Dendritic cell treated with granulocyte-macrophage colony-stimulating factor and Interleukin-4, amounts not matched to agents 40 ng/mL and 50 ng/mL, for 4 days (primary cell): Measurements from ENCODE around the gene RAPGEF5.

Experiments used
- H3K27ac Mint-ChIP-seq: one replicate; pipeline ENCODE4 v1.8.0; 2022; ENCODE audit warnings: mild to moderate bottlenecking, mixed read lengths
- H3K27me3 Mint-ChIP-seq: one replicate; pipeline ENCODE4 v1.8.0; 2022; ENCODE audit warnings: mild to moderate bottlenecking, mixed read lengths
- H3K36me3 Mint-ChIP-seq: one replicate; pipeline ENCODE4 v1.8.0; 2022; ENCODE audit warnings: low read depth, mixed read lengths
- H3K4me1 Mint-ChIP-seq: one replicate; pipeline ENCODE4 v1.8.0; 2022; ENCODE audit warnings: low read depth, mixed read lengths
- H3K4me3 Mint-ChIP-seq: one replicate; pipeline ENCODE4 v1.8.0; 2022; ENCODE audit warnings: mild to moderate bottlenecking, moderate library complexity, mixed read lengths
- H3K9me3 Mint-ChIP-seq: one replicate; pipeline ENCODE4 v1.8.0; 2022; ENCODE audit warnings: mixed read lengths
- intact Hi-C: fragments of 100-400 bp; cut with micrococcal nuclease; formaldehyde crosslinking; loops from one replicate; pipeline ENCODE4 v1.15.0; 2022

RAPGEF5 gene

GRCh38 chr7:22192801-22193200, 164.2 kb downstream of the RAPGEF5 start:
- no peak overlapping the region for H3K4me3 Mint-ChIP-seq
- H3K9me3 Mint-ChIP-seq: no peaks in the 10 kb centered on the region
- intact Hi-C loops: no loop called here
- H3K27me3 Mint-ChIP-seq: no peaks in the 10 kb centered on the region
- H3K27ac Mint-ChIP-seq: no peak overlapping the region
- H3K4me1 Mint-ChIP-seq: no peaks in the 10 kb centered on the region
- H3K36me3 Mint-ChIP-seq: no peaks in the 10 kb centered on the region

GRCh38 chr7:22190736-22191135, 166.2 kb downstream of the RAPGEF5 start:
- Mint-ChIP-seq H3K4me3 (no peak overlapping the region), H3K9me3 (no peaks in the 10 kb centered on the region), H3K36me3 (no peaks in the 10 kb centered on the region), H3K27ac (no peak overlapping the region), H3K4me1 (no peaks in the 10 kb centered on the region), H3K27me3 (no peaks in the 10 kb centered on the region)
- intact Hi-C loops: no loop called here

DNA sequence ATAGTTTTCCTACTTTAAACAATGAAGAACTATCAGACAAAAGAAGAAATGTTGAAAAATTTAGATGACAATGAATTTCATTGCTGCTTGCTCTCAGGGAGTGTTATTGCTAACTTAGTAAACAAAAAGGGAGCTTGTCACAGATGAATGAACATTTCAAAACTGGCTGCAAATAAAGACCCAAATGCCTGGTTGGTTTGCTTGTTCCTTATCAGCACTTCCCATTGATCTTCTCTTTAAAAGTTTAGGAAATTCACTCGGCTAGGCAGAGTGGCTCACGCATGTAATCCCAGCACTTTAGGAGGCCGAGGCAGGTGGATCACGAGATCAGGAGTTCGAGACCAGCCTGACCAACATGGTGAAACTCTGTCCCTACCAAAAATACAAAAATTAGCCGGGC, 167.2 kb downstream of the RAPGEF5 start:
- H3K4me3 Mint-ChIP-seq: no peak overlapping the region
- intact Hi-C loops: no loop called here
- no peaks in the 10 kb centered on the region for H3K9me3 Mint-ChIP-seq
- no peak overlapping the region for H3K27ac Mint-ChIP-seq
- no peaks in the 10 kb centered on the region for H3K27me3 Mint-ChIP-seq
- no peaks in the 10 kb centered on the region for H3K4me1 Mint-ChIP-seq
- no peaks in the 10 kb centered on the region for H3K36me3 Mint-ChIP-seq

DNA sequence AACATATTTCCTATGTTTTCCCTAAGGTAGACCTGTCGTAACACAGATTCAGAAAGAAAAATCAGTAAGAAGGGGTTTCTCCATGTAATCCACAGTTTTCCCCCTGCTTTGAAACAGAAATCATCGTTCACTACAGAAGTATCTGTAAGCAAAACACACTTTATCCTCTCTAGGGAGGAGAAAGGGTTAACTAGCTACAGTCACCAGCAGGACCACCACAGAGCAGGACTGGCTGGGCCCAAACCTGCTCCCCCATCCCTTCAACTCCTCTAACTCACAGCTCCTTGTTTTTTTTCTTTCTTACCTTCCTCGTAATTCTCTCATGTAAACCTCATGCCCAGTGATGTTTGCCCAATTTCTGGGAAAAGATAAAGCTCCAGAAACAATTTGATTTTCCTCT, 167.7 kb downstream of the RAPGEF5 start:
- no peaks in the 10 kb centered on the region for H3K9me3 Mint-ChIP-seq
- no peak overlapping the region for H3K27ac Mint-ChIP-seq
- H3K4me3 Mint-ChIP-seq: no peak overlapping the region
- H3K27me3 Mint-ChIP-seq: no peaks in the 10 kb centered on the region
- H3K36me3 Mint-ChIP-seq: no peaks in the 10 kb centered on the region
- intact Hi-C loops: no loop called here
- no peaks in the 10 kb centered on the region for H3K4me1 Mint-ChIP-seq

- Mint-ChIP-seq H3K27ac (no peak overlapping the region), H3K4me3 (no peak overlapping the region), H3K4me1 (no peaks in the 10 kb centered on the region), H3K36me3 (no peaks in the 10 kb centered on the region), H3K9me3 (no peaks in the 10 kb centered on the region), H3K27me3 (no peaks in the 10 kb centered on the region)
- intact Hi-C loops: no loop called here
Observed at GRCh38 chr7:22187691-22188348, 169.1 kb downstream of the RAPGEF5 start.

DNA sequence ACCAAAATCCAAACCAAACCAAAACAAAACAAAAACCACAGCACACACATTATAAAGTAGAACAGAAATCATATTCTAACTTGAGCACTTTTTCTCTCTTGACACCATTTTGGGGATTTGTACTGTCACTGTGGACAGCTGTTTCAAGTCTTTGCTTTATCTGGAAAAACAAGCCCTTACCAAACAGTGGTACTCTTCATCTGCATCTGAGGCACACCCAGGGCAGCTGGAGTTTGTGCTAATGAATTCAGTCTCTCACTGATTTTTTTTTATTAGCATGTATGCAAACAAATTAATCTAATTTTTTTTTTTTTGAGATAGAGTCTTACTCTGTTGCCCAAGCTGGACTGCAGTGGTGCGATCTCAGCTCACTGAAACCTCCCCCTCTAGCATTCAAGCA, 171.4 kb downstream of the RAPGEF5 start:
- no peak overlapping the region for H3K4me3 Mint-ChIP-seq
- no peaks in the 10 kb centered on the region for H3K9me3 Mint-ChIP-seq
- H3K36me3 Mint-ChIP-seq: no peaks in the 10 kb centered on the region
- intact Hi-C loops: no loop called here
- H3K27ac Mint-ChIP-seq: no peak overlapping the region
- no peaks in the 10 kb centered on the region for H3K27me3 Mint-ChIP-seq
- H3K4me1 Mint-ChIP-seq: no peaks in the 10 kb centered on the region

DNA sequence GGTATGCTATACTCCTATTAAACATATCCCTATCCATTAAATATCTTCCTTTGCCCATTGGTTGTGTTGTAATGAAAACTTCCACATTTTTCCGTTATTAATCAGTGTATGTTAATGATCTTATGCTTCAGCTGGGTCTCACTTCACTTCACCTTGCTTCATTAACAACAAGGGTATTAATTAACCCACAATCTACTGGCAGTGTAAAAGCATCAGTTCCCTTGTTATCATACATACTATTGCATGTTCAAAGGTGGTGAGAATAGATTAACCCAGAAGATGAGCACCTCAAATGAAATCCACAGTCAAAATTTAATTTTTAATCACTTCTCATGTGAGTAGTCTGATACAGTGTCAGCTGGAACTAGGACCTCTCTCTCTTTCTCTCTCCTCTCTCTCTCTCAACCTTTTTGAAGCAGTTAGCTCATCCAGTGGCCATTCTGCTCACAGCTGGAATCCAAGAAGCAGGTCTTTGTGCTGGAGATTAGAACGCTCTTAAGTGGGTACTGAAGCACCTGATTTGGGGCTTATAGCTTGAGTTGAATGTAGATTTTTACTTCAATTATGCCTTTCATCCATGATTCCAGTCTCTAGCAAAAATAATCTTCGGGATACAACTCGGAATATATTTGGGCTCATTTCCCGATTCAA, 172.3 kb downstream of the RAPGEF5 start:
- H3K27ac Mint-ChIP-seq: no peak overlapping the region
- H3K27me3 Mint-ChIP-seq: no peaks in the 10 kb centered on the region
- H3K36me3 Mint-ChIP-seq: no peaks in the 10 kb centered on the region
- H3K9me3 Mint-ChIP-seq: no peaks in the 10 kb centered on the region
- no peaks in the 10 kb centered on the region for H3K4me1 Mint-ChIP-seq
- intact Hi-C loops: no loop called here
- H3K4me3 Mint-ChIP-seq: no peak overlapping the region

- Mint-ChIP-seq H3K4me1 (no peaks in the 10 kb centered on the region), H3K27ac (no peak overlapping the region), H3K9me3 (no peaks in the 10 kb centered on the region), H3K27me3 (no peaks in the 10 kb centered on the region), H3K4me3 (no peak overlapping the region), H3K36me3 (no peaks in the 10 kb centered on the region)
- intact Hi-C loops: no loop called here
Observed at GRCh38 chr7:22183522-22184280, 173.3 kb downstream of the RAPGEF5 start.

DNA sequence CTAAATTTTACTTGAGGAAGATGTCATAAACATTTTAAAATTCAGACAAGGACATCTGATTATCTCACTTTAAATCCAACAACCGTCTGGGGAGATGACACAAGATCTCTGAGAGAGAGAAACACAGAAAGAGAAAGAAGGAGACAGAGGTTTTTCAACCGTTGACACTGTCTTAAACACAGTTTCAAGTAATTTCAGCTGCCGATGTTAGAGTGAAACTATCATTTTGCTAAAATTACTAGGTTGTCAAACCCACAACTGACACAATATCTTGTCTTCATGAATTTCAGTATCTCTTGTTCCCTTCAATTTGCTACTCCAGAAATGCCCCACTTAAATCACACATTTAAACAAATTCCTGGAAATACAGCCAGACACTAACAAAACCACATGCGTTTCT, 174.8 kb downstream of the RAPGEF5 start:
- intact Hi-C loops: no loop called here
- H3K27ac Mint-ChIP-seq: no peak overlapping the region
- H3K9me3 Mint-ChIP-seq: no peaks in the 10 kb centered on the region
- H3K4me1 Mint-ChIP-seq: no peaks in the 10 kb centered on the region
- H3K27me3 Mint-ChIP-seq: no peaks in the 10 kb centered on the region
- no peaks in the 10 kb centered on the region for H3K36me3 Mint-ChIP-seq
- H3K4me3 Mint-ChIP-seq: no peak overlapping the region

GRCh38 chr7:22181663-22182062, 175.3 kb downstream of the RAPGEF5 start:
- H3K36me3 Mint-ChIP-seq: no peaks in the 10 kb centered on the region
- no peaks in the 10 kb centered on the region for H3K4me1 Mint-ChIP-seq
- no peak overlapping the region for H3K4me3 Mint-ChIP-seq
- no peaks in the 10 kb centered on the region for H3K9me3 Mint-ChIP-seq
- H3K27ac Mint-ChIP-seq: no peak overlapping the region
- H3K27me3 Mint-ChIP-seq: no peaks in the 10 kb centered on the region
- intact Hi-C loops: no loop called here

GRCh38 chr7:22179442-22179879, 177.5 kb downstream of the RAPGEF5 start:
- no peaks in the 10 kb centered on the region for H3K9me3 Mint-ChIP-seq
- H3K4me1 Mint-ChIP-seq: peaks cover 6% of the 10 kb centered on the region
- H3K4me3 Mint-ChIP-seq: no peak overlapping the region
- no peaks in the 10 kb centered on the region for H3K36me3 Mint-ChIP-seq
- intact Hi-C loops: no loop called here
- H3K27me3 Mint-ChIP-seq: no peaks in the 10 kb centered on the region
- H3K27ac Mint-ChIP-seq: no peak overlapping the region

DNA sequence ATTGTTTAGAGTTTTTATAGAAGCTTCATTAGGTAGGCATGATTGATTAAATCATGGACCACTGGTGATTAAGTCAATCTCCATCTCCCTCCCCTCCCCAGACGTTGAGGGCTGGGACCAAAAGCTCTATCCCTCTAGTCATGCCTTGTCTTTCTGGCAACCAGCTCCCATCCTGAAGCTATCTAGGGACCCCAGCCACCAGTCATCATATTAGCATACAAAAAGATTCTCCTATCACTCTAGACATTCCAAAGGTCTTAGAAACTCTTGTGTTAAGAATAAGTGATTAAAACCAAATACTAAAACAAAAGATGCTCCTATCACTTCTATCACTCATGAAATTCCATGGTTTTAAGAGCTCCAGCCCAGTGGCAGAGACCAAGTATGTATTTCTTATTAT, 178.2 kb downstream of the RAPGEF5 start:
- no peaks in the 10 kb centered on the region for H3K36me3 Mint-ChIP-seq
- peaks cover 11% of the 10 kb centered on the region for H3K4me1 Mint-ChIP-seq
- no peak overlapping the region for H3K27ac Mint-ChIP-seq
- H3K4me3 Mint-ChIP-seq: no peak overlapping the region
- intact Hi-C loops: no loop called here
- H3K27me3 Mint-ChIP-seq: no peaks in the 10 kb centered on the region
- H3K9me3 Mint-ChIP-seq: no peaks in the 10 kb centered on the region

DNA sequence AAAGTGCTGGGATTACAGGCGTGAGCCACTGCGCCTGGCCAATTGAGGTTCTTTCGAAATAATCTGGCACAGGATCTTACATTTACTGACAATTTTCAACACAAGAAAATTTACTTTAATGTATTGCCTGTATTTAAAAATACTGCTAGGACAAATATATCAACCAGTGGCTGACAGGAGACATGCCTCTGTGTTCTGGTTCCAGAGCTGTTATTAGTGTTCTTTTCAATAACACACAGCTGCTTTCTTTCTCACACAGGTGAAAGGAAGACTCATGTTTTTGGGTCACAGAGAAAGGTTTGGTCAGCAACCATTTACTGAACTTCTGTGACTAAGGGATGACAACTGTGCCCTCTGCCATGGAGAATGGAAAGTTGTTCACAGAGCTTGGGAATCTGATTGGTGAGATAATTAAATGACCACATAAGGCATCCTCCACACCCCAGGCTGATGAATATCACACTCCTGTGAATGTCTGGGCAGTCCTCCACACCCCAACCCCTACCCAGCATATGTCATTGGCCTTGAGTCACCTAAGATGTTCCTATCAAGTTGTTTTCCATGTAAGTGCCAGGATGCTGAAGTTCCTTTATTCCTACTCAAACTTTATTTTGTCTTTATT, 180.1 kb downstream of the RAPGEF5 start:
- peaks cover 11% of the 10 kb centered on the region for H3K4me1 Mint-ChIP-seq
- intact Hi-C loops: no loop called here
- H3K36me3 Mint-ChIP-seq: no peaks in the 10 kb centered on the region
- H3K4me3 Mint-ChIP-seq: no peak overlapping the region
- no peaks in the 10 kb centered on the region for H3K27me3 Mint-ChIP-seq
- no peak overlapping the region for H3K27ac Mint-ChIP-seq
- H3K9me3 Mint-ChIP-seq: no peaks in the 10 kb centered on the region

GRCh38 chr7:22174574-22174953, 182.4 kb downstream of the RAPGEF5 start:
- no peak overlapping the region for H3K27ac Mint-ChIP-seq
- H3K36me3 Mint-ChIP-seq: no peaks in the 10 kb centered on the region
- peaks cover 11% of the 10 kb centered on the region for H3K4me1 Mint-ChIP-seq
- H3K27me3 Mint-ChIP-seq: no peaks in the 10 kb centered on the region
- intact Hi-C loops: no loop called here
- H3K4me3 Mint-ChIP-seq: no peak overlapping the region
- H3K9me3 Mint-ChIP-seq: no peaks in the 10 kb centered on the region
